SK-N-SH (cell line): ENCODE data around the gene SPSB1. TPM values are rescaled to one million over a fixed set of nuclear protein-coding genes. Genes with fewer than 3 reads are reported as not detected.

Experiments
- CTCF ChIA-PET: fragments of 300-600, 350-600 bp; formaldehyde crosslinking; extraction: SDS; loops from one replicate; lab custom pipeline; 2021; lab: Yijun Ruan, JAX
- POLR2A ChIA-PET: fragments of 350-600 bp; sonication (Branson Sonifier 250); formaldehyde crosslinking; extraction: SDS; loops from one replicate; lab custom pipeline; 2020; ENCODE audit warnings: antibody characterized with exemption, inconsistent platforms; lab: Yijun Ruan, JAX
- DNase-seq: peaks from one replicate; pipeline ENCODE4 v3.0.0; 2012
- H2AFZ ChIP-seq: fragments of 200-600 bp; sonication (generic); 2 replicates; pipeline ENCODE4 v1.8.1; 2016; ENCODE audit warnings: antibody characterized with exemption, mild to moderate bottlenecking, low read depth
- H3F3A ChIP-seq: fragments of 200-600 bp; sonication (generic); replicated peaks from 2 replicates; pipeline ENCODE3; 2016; ENCODE audit warnings: antibody characterized with exemption, mild to moderate bottlenecking; ENCODE audit not compliant: insufficient read depth
- H3K27ac ChIP-seq, 2 experiments: fragments of 200-500 bp in 1 of 2; fragments of 200-600 bp in 1 of 2; sonication (Bioruptor generic) in 1 of 2; sonication (generic), shearing (Covaris generic) in 1 of 2; 2 replicates each; pipeline versions ENCODE4 v1.5.1 to v1.6.1; 2014 to 2016; ENCODE audit warnings: low read depth in 2 of 2, inconsistent platforms in 1 of 2, low read length in 1 of 2, mild to moderate bottlenecking in 1 of 2, mixed read lengths in 1 of 2
- H3K27me3 ChIP-seq: fragments of 200-600 bp; sonication (generic), shearing (Covaris generic); 2 replicates; pipeline ENCODE4 v1.6.1; 2016; ENCODE audit warnings: mixed run types; ENCODE audit not compliant: insufficient read depth
- H3K36me3 ChIP-seq, 2 experiments: fragments of 200-500 bp in 1 of 2; fragments of 200-600 bp in 1 of 2; sonication (Bioruptor generic) in 1 of 2; sonication (generic) in 1 of 2; replicated peaks in 1 of 2; 2 replicates each; pipeline versions ENCODE3 to v1.5.1; 2014 to 2016; ENCODE audit warnings: low read length in 1 of 2, mild to moderate bottlenecking in 1 of 2; ENCODE audit not compliant: insufficient read depth in 2 of 2, control insufficient read depth in 1 of 2
- H3K4me1 ChIP-seq, 2 experiments: fragments of 200-500 bp in 1 of 2; fragments of 200-600 bp in 1 of 2; sonication (Bioruptor generic) in 1 of 2; sonication (generic), shearing (Covaris generic) in 1 of 2; 2 replicates each; pipeline versions ENCODE4 v1.5.1 to v1.6.1; 2014 to 2016; ENCODE audit warnings: low read depth in 1 of 2, low read length in 1 of 2, mixed run types in 1 of 2; ENCODE audit not compliant: insufficient read depth in 2 of 2, control insufficient read depth in 1 of 2
- H3K4me2 ChIP-seq: fragments of 200-600 bp; sonication (generic), shearing (Covaris generic); 2 replicates; pipeline ENCODE4 v1.6.1; 2017; ENCODE audit warnings: mixed run types
- H3K4me3 ChIP-seq, 2 experiments: fragments of 200-500 bp in 1 of 2; fragments of 200-600 bp in 1 of 2; sonication (Bioruptor generic) in 1 of 2; sonication (generic), shearing (Covaris generic) in 1 of 2; 2 replicates each; pipeline versions ENCODE4 v1.5.1 to v1.8.1; 2014 to 2016; ENCODE audit warnings: low read depth in 2 of 2, inconsistent platforms in 1 of 2, low read length in 1 of 2, mild to moderate bottlenecking in 1 of 2, mixed read lengths in 1 of 2, moderate library complexity in 1 of 2
- H3K79me2 ChIP-seq: fragments of 200-600 bp; sonication (generic); 2 replicates; pipeline ENCODE4 v1.8.1; 2017; ENCODE audit warnings: mild to moderate bottlenecking; ENCODE audit not compliant: insufficient read depth
- H3K9ac ChIP-seq: fragments of 200-600 bp; sonication (generic); 2 replicates; pipeline ENCODE4 v1.6.1; 2017; ENCODE audit warnings: mixed run types
- H3K9me2 ChIP-seq: fragments of 200-600 bp; sonication (generic); 2 replicates; pipeline ENCODE4 v1.6.1; 2017; ENCODE audit warnings: mixed run types
- H3K9me3 ChIP-seq: fragments of 200-600 bp; sonication (generic); 2 replicates; pipeline ENCODE4 v1.6.1; 2017; ENCODE audit warnings: mixed run types, mild to moderate bottlenecking, moderate library complexity
- H4K20me1 ChIP-seq: fragments of 200-600 bp; sonication (generic); 2 replicates; pipeline ENCODE4 v1.6.1; 2017; ENCODE audit warnings: mild to moderate bottlenecking, mixed run types; ENCODE audit not compliant: insufficient read depth
- GABPA ChIP-seq: IDR thresholded peaks from 2 replicates; pipeline ENCODE4 v1.4.0; 2012; ENCODE audit warnings: low read depth, mild to moderate bottlenecking
- GATA2 ChIP-seq: sonication (generic); formaldehyde crosslinking; IDR thresholded peaks from 2 replicates; pipeline ENCODE4 v1.5.0; 2020; ENCODE audit warnings: mild to moderate bottlenecking, missing genetic modification reagents
- MAX ChIP-seq: IDR thresholded peaks from 2 replicates; pipeline ENCODE4 v1.4.0; 2012; ENCODE audit warnings: low read depth
- NFIC ChIP-seq: IDR thresholded peaks from 2 replicates; pipeline ENCODE4 v1.4.0; 2012; ENCODE audit warnings: borderline replicate concordance
- SIN3A ChIP-seq: IDR thresholded peaks from 2 replicates; pipeline ENCODE4 v1.6.1; 2012; ENCODE audit warnings: low read depth, mild to moderate bottlenecking, low read length, moderate library complexity, borderline replicate concordance
- TAF1 ChIP-seq: IDR thresholded peaks from 2 replicates; pipeline ENCODE4 v1.6.1; 2012; ENCODE audit warnings: low read depth, mild to moderate bottlenecking, low read length, moderate library complexity, borderline replicate concordance
- USF1 ChIP-seq: IDR thresholded peaks from 2 replicates; pipeline ENCODE4 v1.4.0; 2012; ENCODE audit warnings: low read depth, borderline replicate concordance
- YY1 ChIP-seq: IDR thresholded peaks from 2 replicates; pipeline ENCODE4 v1.4.0; 2012; ENCODE audit warnings: low read depth, mild to moderate bottlenecking
- ZBTB33 ChIP-seq: IDR thresholded peaks from 2 replicates; pipeline ENCODE4 v1.4.0; 2012; ENCODE audit warnings: low read depth, borderline replicate concordance
- WGBS: methylation state at CpG from one replicate; pipeline ENCODE4 v1.1.6; 2017; ENCODE audit warnings: low lambda C conversion rate; 5-methylcytosine and 5-hydroxymethylcytosine counted together
- polyA plus RNA-seq, 3 experiments: library from polyadenylated mRNA; depleted of rRNA; stranded (reverse); fragments of >200 nt; gene quantifications; 2 replicates each; pipeline ENCODE4 v1.2.3, GENCODE V29; 2012

Gene SPSB1
- polyA plus RNA-seq, 1 of the 3 experiments (the other 2 are of a cell fraction), result 9.2 TPM

GRCh38 chr1:9350013-9350908 is 57.6 kb downstream of the SPSB1 start:
- Histone ChIP-seq H3K9me2 (no peaks in the 10 kb centered on the region), H3K79me2 (0 out of 2 replicates have a peak, but pooled peaks cover 2% of the 10 kb centered on the region), H3K36me3 (no peaks in the 10 kb centered on the region), H2AFZ (no peak overlapping the region), H4K20me1 (peaks cover 7% of the 10 kb centered on the region; the same call in 1 of the 2 replicates), H3K9ac (no peak overlapping the region), H3F3A (no peaks in the 10 kb centered on the region)
- ChIA-PET POLR2A (no interaction called here), CTCF (interaction anchor here (1.1 to 1.3 kb wide), 2 partner anchors 106 to 240 kb away, joined by 3 read pairs; no protein-coding TSS in a partner anchor)
- WGBS, result 93% methylated on average over 17 of the region's 20 CpGs
- no peak for DNase-seq
- TF ChIP-seq NFIC, result no peak
- TF ChIP-seq ZBTB33, result no peak
- no peak for TF ChIP-seq GATA2
- TF ChIP-seq USF1, result no peak
- TF ChIP-seq GABPA, result no peak
- TF ChIP-seq MAX, result no peak
- TF ChIP-seq SIN3A, result no peak
- TF ChIP-seq, all 33 proteins: peak for 0
- Histone ChIP-seq H3K4me1 (peaks cover 0 to 16% of the 10 kb centered on the region in 2 experiments; a peak in 1 of 4 replicates), H3K4me3 (no peak overlapping the region), H3K27ac (no peak overlapping the region), H3K9me3 (no peaks in the 10 kb centered on the region), H3K4me2 (no peak overlapping the region), H3K27me3 (no peaks in the 10 kb centered on the region)

GRCh38 chr1:9350960-9351359 is 58.3 kb downstream of the SPSB1 start:
- TF ChIP-seq TAF1 (no peak), YY1 (no peak)
- TF ChIP-seq, all 33 proteins: peak for 0
- no peak overlapping the region for H2AFZ ChIP-seq
- peaks cover 0 to 2% of the 10 kb centered on the region in 2 experiments for H3K36me3 ChIP-seq
- DNase-seq, result no peak
- H3K4me2 ChIP-seq, result no peak overlapping the region
- H3K4me1 ChIP-seq, result peaks cover 0 to 9% of the 10 kb centered on the region in 2 experiments; a peak in 1 of 4 replicates
- no peak overlapping the region for H3K4me3 ChIP-seq
- H3K9ac ChIP-seq, result no peak overlapping the region
- 0 out of 2 replicates have a peak, but pooled peaks cover 4% of the 10 kb centered on the region for H4K20me1 ChIP-seq
- ChIA-PET CTCF (no interaction called here), POLR2A (no interaction called here)
- H3K27ac ChIP-seq, result no peak overlapping the region
- H3K79me2 ChIP-seq, result 0 out of 2 replicates have a peak, but pooled peaks cover 2% of the 10 kb centered on the region
- H3F3A ChIP-seq, result no peaks in the 10 kb centered on the region
- H3K9me3 ChIP-seq, result no peaks in the 10 kb centered on the region
- H3K27me3 ChIP-seq, result no peaks in the 10 kb centered on the region
- 95% methylated on average over 2 of the region's 4 CpGs for WGBS
- H3K9me2 ChIP-seq, result no peaks in the 10 kb centered on the region
